Activated naive CD8-positive, alpha-beta T cell treated with anti-CD3 and anti-CD28 coated beads, Interleukin-2, amount 10 ng/mL, durations not matched to agents 7 days and 5 days (primary cell): ENCODE data around the gene SF3B5. TPM values are rescaled to one million over a fixed set of nuclear protein-coding genes. Genes with fewer than 3 reads are reported as not detected.
A peak's percentile ranks its signal among the peaks of the same experiment; 100 is the strongest.

Experiments used
- ATAC-seq: fragments of 150-1000 bp; cut with Tn5 transposase; one replicate; pipeline ENCODE4 v1.10.0; 2021; ENCODE audit warnings: low read depth, moderate library complexity
- POLR2A ChIA-PET: fragments of 350-600 bp; sonication (Branson Sonifier 250); formaldehyde crosslinking; loops from one replicate; lab custom pipeline; 2021; ENCODE audit warnings: antibody characterized with exemption; lab: Charles Lee
- DNase-seq: peaks from one replicate; pipeline ENCODE4 v3.0.0; 2021
- H3K27ac Mint-ChIP-seq: one replicate; pipeline ENCODE4 v1.8.0; 2022; ENCODE audit warnings: mild to moderate bottlenecking, mixed read lengths
- H3K27me3 Mint-ChIP-seq: one replicate; pipeline ENCODE4 v1.8.0; 2022; ENCODE audit warnings: mild to moderate bottlenecking, moderate library complexity, mixed read lengths
- H3K36me3 Mint-ChIP-seq: one replicate; pipeline ENCODE4 v1.8.0; 2021; ENCODE audit warnings: mild to moderate bottlenecking, mixed read lengths
- H3K4me1 Mint-ChIP-seq: one replicate; pipeline ENCODE4 v1.8.0; 2021; ENCODE audit warnings: mixed read lengths
- H3K4me3 Mint-ChIP-seq: one replicate; pipeline ENCODE4 v1.8.0; 2022; ENCODE audit warnings: mild to moderate bottlenecking, moderate library complexity, mixed read lengths
- H3K9me3 Mint-ChIP-seq: one replicate; pipeline ENCODE4 v1.8.0; 2021; ENCODE audit warnings: mixed read lengths
- total RNA-seq, 2 experiments: library from RNA; stranded (reverse); gene quantifications; one replicate each; pipeline ENCODE4 v1.2.3, GENCODE V29; 2021

The SF3B5 gene
- total RNA-seq, 2 experiments from 2014 or later = 127 to 133 TPM

DNA sequence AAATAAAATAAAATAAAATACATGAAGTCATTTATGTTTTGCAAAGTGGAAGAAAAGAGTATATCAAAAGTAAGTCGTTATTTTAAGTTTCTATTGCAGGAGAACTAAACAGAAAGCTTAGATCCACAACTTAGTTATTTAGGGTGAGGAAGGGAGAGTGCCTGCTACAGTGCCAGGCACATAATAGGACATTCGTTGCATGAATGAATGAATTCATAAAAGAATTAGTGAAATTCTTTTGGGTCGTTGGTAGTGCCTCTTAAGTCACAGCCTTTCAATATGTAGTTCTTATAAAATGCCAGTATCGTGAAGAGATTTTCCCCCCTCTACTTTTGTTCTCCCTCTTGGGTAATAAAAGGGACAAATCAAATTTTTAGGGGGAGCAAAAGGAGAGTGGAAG is 29.1 kb downstream of the SF3B5 start:
- Mint-ChIP-seq H3K9me3 (no peaks in the 10 kb centered on the region), H3K27me3 (peaks cover 2% of the 10 kb centered on the region), H3K4me1 (peaks cover 39% of the 10 kb centered on the region), H3K27ac (no peak overlapping the region), H3K36me3 (peaks cover 6% of the 10 kb centered on the region), H3K4me3 (no peak overlapping the region)
- DNase-seq (no peak), ATAC-seq (no peak)
- POLR2A ChIA-PET = interaction anchor here (1.5 to 3.9 kb wide), 2 partner anchors 12 to 34 kb away, joined by 3 to 65 read pairs; no protein-coding TSS in a partner anchor

DNA sequence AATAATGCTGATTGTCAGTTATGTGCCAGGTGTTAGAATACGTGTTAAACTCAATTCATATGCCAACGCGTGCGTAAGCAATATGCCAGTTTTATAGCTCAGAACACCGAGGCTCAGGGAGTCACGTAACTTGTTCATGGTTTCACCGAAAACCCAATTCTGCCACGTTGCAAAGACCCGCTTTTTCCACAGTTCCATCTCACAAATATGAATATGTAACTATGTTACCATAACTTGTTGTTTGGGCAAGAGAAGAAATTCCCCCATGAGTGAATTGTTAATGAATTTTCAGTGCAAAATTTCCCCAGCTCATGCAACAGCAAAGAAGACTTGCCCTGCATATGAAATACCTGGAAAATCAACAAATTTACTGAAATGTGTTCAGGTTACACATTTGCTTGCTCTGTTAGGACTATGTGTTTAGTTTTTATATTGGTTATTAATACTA is 30.1 kb downstream of the SF3B5 start:
- H3K27me3 Mint-ChIP-seq = peaks cover 2% of the 10 kb centered on the region
- DNase-seq (no peak), ATAC-seq (no peak)
- peak overlapping the region; percentile 87 for H3K4me3 Mint-ChIP-seq
- H3K36me3 Mint-ChIP-seq = peaks cover 6% of the 10 kb centered on the region
- H3K4me1 Mint-ChIP-seq = peaks cover 42% of the 10 kb centered on the region
- peak overlapping the region; percentile 82 for H3K27ac Mint-ChIP-seq
- H3K9me3 Mint-ChIP-seq = no peaks in the 10 kb centered on the region
- POLR2A ChIA-PET = interaction anchor here (1.5 to 3.9 kb wide), 6 partner anchors 9 to 221 kb away, joined by 3 to 65 read pairs (median 10); partner anchors contain the start of gene SF3B5

DNA sequence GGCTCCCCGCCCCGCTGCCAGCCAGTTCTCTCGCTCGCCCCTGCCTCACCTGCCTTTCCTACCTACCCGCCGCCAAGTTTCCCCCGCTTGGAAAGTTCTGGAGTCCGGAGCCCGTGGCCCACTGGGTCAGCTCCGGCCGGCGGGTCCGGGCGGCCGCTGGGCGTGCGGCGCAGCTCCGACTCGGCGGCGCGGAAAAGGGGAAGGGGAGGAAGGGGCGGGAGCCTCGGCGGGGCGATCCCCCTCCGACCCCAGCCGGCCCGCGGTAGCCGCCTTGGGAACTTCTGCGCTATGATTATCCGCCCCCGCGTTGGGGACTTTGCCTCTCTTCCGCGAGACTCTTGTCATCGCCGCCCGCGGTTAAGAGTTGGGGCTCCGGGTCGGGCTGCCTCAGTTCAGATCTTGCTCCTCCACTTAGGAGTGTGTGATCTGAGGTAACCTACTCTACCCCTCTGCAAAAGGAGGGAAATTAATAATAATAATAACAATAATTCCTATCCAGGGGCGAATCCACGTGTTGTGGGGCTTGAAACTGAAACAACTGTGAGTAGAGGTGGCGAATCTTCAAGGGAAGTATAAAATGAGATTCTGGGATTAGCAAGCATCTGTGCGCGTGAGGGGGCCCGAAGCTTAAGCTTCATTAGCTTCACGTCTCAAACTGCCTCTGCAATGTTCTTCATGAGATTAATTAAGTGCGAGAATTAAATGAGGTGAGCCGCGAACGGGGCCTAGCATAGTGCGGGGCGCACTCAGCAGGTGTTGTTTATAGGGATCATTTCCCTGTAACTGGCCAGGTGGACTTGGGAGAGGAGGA is 30.8 kb downstream of the SF3B5 start:
- peaks cover 42% of the 10 kb centered on the region for H3K4me1 Mint-ChIP-seq
- H3K27ac Mint-ChIP-seq = peak overlapping the region; percentile 82
- DNase-seq (peak; percentile 64), ATAC-seq (peak; percentile 13)
- H3K4me3 Mint-ChIP-seq = peak overlapping the region; percentile 87
- POLR2A ChIA-PET = interaction anchor here (0.8 to 3.9 kb wide), 12 partner anchors 9 to 614 kb away, joined by 3 to 65 read pairs (median 4); partner anchors contain the start of genes ADAT2, PEX3 and SF3B5
- peaks cover 6% of the 10 kb centered on the region for H3K36me3 Mint-ChIP-seq
- H3K27me3 Mint-ChIP-seq = no peaks in the 10 kb centered on the region
- no peaks in the 10 kb centered on the region for H3K9me3 Mint-ChIP-seq

DNA sequence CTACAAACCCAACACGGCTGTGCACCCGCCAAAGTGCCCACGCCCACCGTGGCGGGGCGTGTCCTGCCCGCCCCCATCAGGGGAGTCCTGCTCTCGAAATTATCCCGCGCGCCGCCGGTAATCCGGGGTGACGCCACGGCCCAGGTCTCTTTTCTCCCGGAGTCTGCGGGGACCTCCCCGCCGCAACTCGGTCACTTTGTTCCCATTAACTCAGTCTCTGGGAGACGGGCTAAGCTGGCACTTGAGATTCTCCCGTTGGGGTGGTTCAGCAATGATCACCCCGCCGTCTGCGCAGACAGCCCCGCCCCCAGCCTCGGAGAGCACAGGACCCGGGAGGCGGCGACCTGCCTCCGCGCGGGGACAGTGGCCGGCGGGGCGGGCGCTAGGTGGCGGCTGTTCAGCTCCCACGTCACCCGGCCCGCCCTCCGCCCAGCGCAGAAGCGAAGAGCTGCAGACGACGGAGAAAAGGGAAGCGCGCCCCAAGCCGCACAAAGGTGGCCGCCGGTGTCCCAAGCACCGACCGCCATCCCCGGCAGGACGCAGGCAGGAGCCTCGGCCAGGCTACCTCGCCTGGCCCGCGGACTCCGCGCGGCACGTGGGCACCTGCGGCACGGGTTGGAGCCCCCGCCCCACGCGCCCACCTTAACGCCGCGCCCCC is 31.5 kb downstream of the SF3B5 start:
- Mint-ChIP-seq H3K27me3 (no peaks in the 10 kb centered on the region), H3K9me3 (no peaks in the 10 kb centered on the region), H3K36me3 (peaks cover 6% of the 10 kb centered on the region), H3K4me1 (peaks cover 40% of the 10 kb centered on the region), H3K4me3 (peak overlapping the region; percentile 90), H3K27ac (peak overlapping the region; percentile 70)
- POLR2A ChIA-PET = interaction anchor here (0.7 to 3.9 kb wide), 15 partner anchors 9 to 613 kb away, joined by 3 to 65 read pairs (median 4); partner anchors contain the start of genes ADAT2, PEX3 and SF3B5
- peak; percentile 93 for ATAC-seq
- peak; percentile 95 for DNase-seq

DNA sequence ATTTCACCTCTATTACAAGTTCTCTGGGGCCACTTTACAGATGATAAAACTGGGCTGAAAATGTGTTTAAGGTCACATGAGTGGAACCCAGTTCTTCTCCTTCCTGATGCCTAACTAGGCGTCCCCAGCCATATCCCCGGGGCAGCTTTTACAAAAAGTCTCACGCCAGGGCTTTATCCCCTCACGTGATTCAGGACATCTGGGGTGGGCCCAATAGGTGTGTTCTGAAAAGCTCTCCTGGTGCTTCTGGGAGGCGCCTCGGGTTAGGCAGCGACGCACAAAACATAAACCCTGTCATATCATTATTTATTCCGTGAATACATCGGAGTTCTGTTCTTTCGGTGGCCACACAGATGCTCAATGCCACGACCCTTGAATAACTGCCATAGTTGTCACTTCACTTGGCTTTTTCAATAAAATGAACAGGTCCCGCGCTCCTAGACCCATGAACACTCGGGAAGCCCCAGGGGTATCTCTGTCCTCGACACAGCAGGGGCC is 32.1 kb downstream of the SF3B5 start:
- ATAC-seq (peak; percentile 6), DNase-seq (no peak)
- Mint-ChIP-seq H3K27ac (peak overlapping the region; percentile 70), H3K36me3 (peaks cover 3% of the 10 kb centered on the region), H3K9me3 (no peaks in the 10 kb centered on the region), H3K4me1 (peaks cover 37% of the 10 kb centered on the region), H3K4me3 (peak overlapping the region; percentile 90), H3K27me3 (no peaks in the 10 kb centered on the region)
- POLR2A ChIA-PET = interaction anchor here (0.7 to 3.9 kb wide), 13 partner anchors 9 to 613 kb away, joined by 3 to 65 read pairs (median 4); partner anchors contain the start of genes ADAT2, PEX3 and SF3B5

DNA sequence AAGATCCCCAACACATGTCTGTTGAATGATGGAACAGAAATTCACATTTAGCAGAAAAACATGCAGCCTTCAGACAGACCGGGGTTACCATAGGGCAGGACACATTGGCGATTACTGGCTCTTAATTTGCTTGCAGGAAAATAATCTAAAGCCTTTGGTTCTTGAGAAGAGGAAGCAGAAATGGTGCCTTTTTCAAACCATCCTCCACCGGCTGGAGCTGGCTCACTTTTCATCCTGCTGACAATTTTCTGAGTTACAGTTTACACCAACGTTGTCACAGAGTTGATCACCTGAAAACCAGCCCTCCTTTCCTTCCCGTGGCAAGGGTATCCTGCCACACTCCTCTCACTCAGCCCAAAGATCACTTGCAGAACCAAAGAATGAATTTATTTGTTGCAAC is 32.6 kb downstream of the SF3B5 start:
- Mint-ChIP-seq H3K4me1 (peaks cover 37% of the 10 kb centered on the region), H3K27ac (peak overlapping the region; percentile 70), H3K4me3 (peak overlapping the region; percentile 90), H3K9me3 (no peaks in the 10 kb centered on the region), H3K36me3 (peaks cover 3% of the 10 kb centered on the region), H3K27me3 (no peaks in the 10 kb centered on the region)
- no peak for DNase-seq
- no peak for ATAC-seq
- POLR2A ChIA-PET = interaction anchor here (3.9 kb wide), 1 partner anchor 8 kb away, joined by 65 read pairs; no protein-coding TSS in a partner anchor

DNA sequence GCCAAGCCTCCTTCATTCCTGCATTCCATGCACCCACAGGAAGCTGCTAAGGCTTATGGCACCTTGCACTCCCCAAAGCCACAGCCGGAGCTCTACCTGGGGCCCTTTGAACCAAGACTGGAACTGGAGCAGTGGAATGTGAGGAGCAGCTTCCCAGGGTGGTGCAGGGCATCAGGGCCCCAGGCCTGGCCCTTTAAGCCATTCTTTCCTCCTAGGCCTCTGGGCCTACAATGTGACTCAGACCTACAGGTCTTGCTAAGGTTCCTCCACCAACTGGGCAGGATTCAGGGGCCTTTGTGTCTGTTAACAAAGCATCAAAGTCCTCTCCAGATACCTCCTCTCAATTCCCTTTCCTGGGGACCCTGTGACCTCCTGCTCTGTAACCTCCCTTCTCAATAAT is 36.2 kb downstream of the SF3B5 start:
- DNase-seq (no peak), ATAC-seq (no peak)
- POLR2A ChIA-PET = no interaction called here
- no peak overlapping the region for H3K27ac Mint-ChIP-seq
- peaks cover 38% of the 10 kb centered on the region for H3K4me1 Mint-ChIP-seq
- H3K4me3 Mint-ChIP-seq = no peak overlapping the region
- H3K9me3 Mint-ChIP-seq = no peaks in the 10 kb centered on the region
- no peaks in the 10 kb centered on the region for H3K27me3 Mint-ChIP-seq
- peaks cover 2% of the 10 kb centered on the region for H3K36me3 Mint-ChIP-seq

DNA sequence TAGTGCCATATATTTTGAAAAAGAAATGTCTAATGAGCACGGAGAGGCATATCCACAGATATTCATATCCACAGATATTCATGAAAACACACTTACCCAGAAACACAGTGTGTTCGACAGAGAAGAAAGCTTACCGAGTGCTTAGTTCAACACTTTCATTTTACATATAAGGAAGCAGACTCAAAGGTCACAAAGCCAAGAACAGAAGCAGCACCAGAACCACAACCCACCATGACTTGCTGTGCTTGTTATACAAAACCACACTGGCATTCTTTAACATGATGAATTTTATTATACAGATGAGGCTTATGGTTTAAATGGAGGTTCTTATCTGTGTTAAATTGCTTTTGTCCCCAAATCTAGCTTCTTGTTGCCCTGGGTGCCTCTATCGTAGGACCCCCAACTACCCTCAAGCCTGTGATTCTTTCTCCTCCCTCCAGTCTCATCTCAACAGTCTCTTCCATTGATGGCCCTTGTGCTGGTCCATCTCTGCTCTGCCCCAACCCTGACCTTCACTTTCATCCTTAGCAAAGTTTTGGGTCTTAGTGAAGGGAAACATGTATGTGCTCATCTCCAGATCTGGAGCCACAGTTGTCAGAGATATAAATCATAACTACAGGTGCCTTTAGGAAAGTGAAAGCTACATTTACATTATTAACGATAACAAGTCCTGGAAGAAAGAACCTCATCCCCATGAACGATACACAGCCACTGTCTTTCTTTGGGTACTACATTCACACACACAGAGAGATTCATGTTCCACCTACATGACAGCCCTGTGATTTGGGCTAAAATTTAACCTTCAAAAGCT is 40.0 kb downstream of the SF3B5 start:
- peak overlapping the region; percentile 100 for H3K27ac Mint-ChIP-seq
- POLR2A ChIA-PET = interaction anchor here (0.6 to 3.9 kb wide), 10 partner anchors 9 to 518 kb away, joined by 3 to 65 read pairs (median 4); partner anchors contain the start of genes LTV1 and SF3B5
- peaks cover 9% of the 10 kb centered on the region for H3K36me3 Mint-ChIP-seq
- peaks cover 2% of the 10 kb centered on the region for H3K9me3 Mint-ChIP-seq
- H3K4me1 Mint-ChIP-seq = peaks cover 30% of the 10 kb centered on the region
- no peaks in the 10 kb centered on the region for H3K27me3 Mint-ChIP-seq
- DNase-seq = no peak
- H3K4me3 Mint-ChIP-seq = peak overlapping the region; percentile 93
- ATAC-seq = peak; percentile 90

DNA sequence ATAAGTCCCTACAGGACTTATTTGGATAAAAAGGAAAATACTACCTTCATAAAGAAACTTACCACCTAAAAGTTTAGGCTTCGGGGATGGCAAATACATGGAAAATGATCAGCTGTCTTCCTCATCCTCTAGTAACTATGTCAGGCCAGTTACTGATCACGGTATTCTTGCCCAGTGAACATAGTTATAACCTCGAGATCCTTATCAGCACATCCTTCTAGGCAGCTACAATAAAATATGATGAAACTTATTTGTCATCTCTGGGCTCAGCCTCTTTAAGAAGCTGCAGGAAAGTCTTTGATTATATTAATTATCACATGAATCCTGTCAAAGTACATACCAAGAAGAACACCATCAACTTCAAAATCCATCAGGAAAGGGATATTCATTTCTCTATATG is 41.8 kb downstream of the SF3B5 start:
- H3K4me3 Mint-ChIP-seq = no peak overlapping the region
- ATAC-seq (no peak), DNase-seq (no peak)
- H3K27me3 Mint-ChIP-seq = no peaks in the 10 kb centered on the region
- peaks cover 30% of the 10 kb centered on the region for H3K4me1 Mint-ChIP-seq
- POLR2A ChIA-PET = interaction anchor here (2.4 to 3.9 kb wide), 2 partner anchors 11 to 42 kb away, joined by 6 to 65 read pairs; partner anchors contain the start of gene SF3B5
- H3K36me3 Mint-ChIP-seq = peaks cover 18% of the 10 kb centered on the region
- H3K9me3 Mint-ChIP-seq = peaks cover 4% of the 10 kb centered on the region
- H3K27ac Mint-ChIP-seq = no peak overlapping the region

DNA sequence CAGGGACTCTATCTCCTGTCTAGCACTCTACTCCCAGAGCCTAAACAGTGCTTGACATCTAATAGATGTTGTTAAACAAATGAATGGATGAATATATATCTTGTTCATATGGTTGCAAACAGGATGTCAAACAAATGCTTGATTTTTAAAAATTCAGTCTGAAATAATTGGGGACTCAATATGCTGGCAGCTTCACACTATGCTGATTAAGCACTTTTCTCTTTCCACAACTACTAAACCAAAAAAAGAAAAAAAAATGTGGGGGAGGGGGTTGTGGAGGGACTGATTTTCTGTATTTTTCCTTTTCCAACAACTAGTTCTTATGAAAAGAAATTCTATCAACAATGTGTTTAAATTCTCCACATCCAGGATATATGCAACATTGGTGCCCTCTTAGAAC is 42.9 kb downstream of the SF3B5 start:
- Mint-ChIP-seq H3K9me3 (peaks cover 5% of the 10 kb centered on the region), H3K4me1 (peaks cover 30% of the 10 kb centered on the region), H3K27me3 (no peaks in the 10 kb centered on the region), H3K36me3 (peaks cover 18% of the 10 kb centered on the region), H3K4me3 (no peak overlapping the region), H3K27ac (no peak overlapping the region)
- DNase-seq (no peak), ATAC-seq (no peak)
- POLR2A ChIA-PET = interaction anchor here (3.9 kb wide), 1 partner anchor 12 kb away, joined by 65 read pairs; no protein-coding TSS in a partner anchor

DNA sequence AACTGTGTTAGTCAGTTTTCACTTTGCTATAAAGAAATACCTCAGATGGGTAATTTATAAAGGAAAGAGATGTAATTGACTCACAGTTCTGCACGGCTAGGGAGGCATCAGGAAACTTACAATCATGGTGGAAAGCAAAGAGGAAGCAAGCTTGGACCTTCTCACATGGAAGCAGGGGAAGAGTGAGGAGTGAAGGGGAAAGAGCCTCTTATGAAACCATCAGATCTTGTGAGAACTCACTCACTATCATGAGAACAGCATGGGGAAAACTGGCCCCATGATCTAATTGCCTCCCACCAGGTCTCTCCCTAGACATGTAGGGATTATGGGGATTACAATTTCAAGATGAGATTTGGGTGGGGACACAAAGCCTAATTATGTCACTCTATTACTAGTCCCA is 46.0 kb downstream of the SF3B5 start:
- POLR2A ChIA-PET = no interaction called here
- H3K9me3 Mint-ChIP-seq = peaks cover 7% of the 10 kb centered on the region
- no peak overlapping the region for H3K4me3 Mint-ChIP-seq
- DNase-seq (no peak), ATAC-seq (no peak)
- peaks cover 23% of the 10 kb centered on the region for H3K36me3 Mint-ChIP-seq
- no peak overlapping the region for H3K27ac Mint-ChIP-seq
- H3K27me3 Mint-ChIP-seq = no peaks in the 10 kb centered on the region
- peaks cover 13% of the 10 kb centered on the region for H3K4me1 Mint-ChIP-seq

DNA sequence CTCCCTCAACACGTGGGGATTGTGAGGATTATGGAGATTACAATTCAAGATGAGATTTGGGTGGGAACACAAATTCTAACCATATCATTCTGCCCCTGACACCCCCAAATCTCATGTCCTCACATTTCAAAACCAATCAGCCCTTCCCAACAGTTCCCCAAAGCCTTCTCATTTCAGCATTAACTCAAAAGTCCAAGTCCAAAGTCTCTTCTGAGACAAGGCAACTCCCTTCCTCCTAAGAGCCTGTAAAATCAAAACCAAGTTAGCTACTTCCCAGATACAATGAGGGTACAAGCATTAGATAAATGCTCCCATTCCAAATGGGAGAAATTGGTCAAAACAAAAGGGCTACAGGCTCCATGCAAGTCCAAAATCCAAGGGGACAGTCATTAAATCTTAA is 47.7 kb downstream of the SF3B5 start:
- H3K4me1 Mint-ChIP-seq = peaks cover 3% of the 10 kb centered on the region
- peaks cover 11% of the 10 kb centered on the region for H3K9me3 Mint-ChIP-seq
- no peak overlapping the region for H3K27ac Mint-ChIP-seq
- ATAC-seq (no peak), DNase-seq (no peak)
- H3K4me3 Mint-ChIP-seq = no peak overlapping the region
- H3K36me3 Mint-ChIP-seq = peaks cover 25% of the 10 kb centered on the region
- H3K27me3 Mint-ChIP-seq = no peaks in the 10 kb centered on the region
- POLR2A ChIA-PET = no interaction called here
